SIG-M5 treated with dmso at 0.1 percent for 504 hours (cell line): Measurements from ENCODE around the gene ATG9B.

Experiments used
- DNase-seq: peaks from one replicate; lab custom pipeline; 2025; ENCODE audit not compliant: unreplicated experiment; lab: John Stamatoyannopoulos, UW

Gene ATG9B

DNA sequence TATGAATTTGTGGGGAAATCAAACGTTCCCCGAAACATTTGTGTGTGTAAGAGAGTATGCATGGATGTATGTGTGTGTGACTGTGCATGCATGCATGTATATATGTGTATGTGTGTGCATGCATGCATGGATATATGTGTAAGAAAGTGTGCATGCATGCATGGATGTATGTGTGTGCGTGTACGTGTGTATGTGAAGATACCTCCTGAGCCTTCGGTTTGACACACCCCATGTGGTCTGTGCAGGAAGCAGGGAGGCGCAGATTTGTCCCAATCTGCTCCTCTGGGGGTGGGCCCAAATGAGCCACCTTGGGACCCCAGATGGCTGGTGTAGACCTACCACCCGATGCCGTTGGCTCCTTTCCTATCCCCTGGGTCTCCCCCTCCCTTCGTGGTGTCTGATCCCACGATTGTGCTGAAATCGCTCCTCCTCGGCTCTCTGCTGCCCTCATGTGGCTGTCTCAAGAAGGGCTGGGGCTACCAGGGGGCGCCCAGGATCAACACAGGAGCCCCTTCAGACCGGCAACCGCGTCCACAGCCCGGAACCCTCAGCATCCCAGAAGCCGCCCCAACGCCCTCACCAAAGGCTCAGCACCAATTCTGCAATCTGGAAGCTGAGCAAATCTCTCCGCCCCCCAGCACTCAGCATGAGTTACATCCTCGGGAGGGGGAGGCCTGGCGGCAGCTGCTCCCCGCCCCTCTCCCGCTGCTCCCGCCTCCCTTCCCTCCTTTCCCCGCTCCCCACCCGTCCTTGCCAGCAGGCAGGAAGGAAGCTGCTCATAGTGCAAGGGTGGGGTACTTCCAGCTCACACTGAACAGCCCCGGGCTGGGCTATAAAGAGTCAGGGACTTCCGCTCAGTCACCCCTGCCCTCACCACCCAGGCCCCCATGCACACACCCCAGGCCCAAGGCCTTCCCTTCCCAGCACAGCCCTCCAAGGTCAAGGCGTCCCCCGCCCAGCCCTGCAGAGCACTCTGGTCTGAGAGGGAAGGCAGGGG is 35.8 kb downstream of the ATG9B start:
- peak; percentile 52 for DNase-seq

GRCh38 chr7:150986556-150986955 is 37.7 kb downstream of the ATG9B start:
- DNase-seq = no peak

DNA sequence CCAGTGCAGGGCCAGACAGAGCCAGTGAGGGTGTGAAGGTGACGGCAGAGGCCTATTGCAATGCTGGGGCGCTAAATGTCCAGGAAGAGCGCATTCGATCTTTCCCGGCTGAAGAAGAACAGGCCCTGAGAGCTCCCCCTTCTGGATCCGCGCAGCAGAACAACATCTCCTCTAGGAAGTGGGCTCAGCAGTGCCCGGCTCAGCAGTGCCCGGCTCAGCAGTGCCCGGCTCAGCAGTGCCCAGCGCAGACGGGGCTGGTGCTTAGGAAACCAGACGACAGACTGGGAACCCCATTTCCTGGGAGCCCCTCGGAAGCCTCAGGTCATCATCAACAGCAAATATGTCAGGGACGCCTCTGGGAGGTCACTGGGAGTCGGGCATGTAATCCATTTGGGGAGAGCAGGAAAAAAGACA is 38.2 kb downstream of the ATG9B start:
- peak; percentile 51 for DNase-seq

GRCh38 chr7:150983893-150984368 is 40.4 kb downstream of the ATG9B start:
- no peak for DNase-seq

- DNase-seq = no peak
Measured at GRCh38 chr7:150982351-150982750, 41.9 kb downstream of the ATG9B start.

DNA sequence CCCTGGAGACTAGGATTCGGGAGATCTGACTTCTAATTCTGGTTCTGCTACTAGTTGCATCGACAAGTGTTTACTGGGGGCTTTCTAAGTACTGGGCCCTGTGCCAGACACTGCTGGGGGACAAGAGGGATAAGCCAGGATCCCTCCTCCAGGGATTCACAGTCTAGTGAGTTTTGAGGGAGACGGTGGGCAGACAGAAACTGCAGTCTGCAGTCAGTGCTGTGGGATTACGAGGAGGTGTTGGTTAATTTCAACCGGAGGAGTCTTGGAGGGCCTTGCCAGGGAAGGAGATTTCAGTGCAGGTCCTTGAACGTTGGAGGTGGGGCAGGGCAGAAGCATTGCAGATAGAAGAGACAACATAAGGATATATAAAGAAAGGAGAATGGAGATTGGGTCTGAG is 42.6 kb downstream of the ATG9B start:
- DNase-seq = no peak

- DNase-seq = no peak
Measured at GRCh38 chr7:150980663-150981062, 43.6 kb downstream of the ATG9B start.

DNA sequence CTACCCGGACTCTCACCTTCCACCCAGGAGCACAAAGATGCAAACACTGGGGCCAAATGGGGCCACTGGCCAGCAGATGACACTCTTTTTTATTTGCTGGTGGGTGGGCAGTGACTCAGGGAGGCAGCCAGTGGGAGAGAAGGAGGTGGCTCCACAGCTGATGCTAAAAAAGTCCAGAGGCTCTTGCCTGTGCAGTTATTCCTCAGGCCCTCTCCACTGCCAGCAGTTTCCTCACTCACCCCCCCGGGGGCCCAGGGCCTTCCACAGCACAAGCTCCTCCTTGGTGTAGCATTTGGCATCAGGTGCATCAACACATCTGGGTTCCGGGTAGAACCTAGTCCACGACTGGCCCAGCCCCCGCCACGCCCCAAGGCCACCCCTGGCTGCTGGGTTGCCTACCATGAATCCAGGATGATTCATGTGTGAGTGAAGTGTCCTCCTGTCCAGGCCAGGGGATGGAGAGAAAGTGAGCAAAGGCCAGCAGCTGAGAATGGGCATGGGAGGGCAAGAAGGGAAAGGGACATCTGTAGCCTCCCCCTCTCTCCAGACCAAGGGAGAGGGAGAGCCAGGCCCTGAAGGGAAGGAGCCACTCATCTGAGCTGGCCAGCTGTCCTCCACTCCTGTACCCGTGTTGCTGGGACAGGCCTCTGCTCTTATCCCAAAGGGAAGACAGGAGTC is 44.4 kb downstream of the ATG9B start:
- DNase-seq = no peak

GRCh38 chr7:150978126-150978789 is 46.0 kb downstream of the ATG9B start, which contains the start of gene KCNH2:
Gene KCNH2, minus strand, starts transcription at chr7:150978321. Its CDS starts 408 bp downstream, at chr7:150977913.
- DNase-seq = peak; percentile 23

DNA sequence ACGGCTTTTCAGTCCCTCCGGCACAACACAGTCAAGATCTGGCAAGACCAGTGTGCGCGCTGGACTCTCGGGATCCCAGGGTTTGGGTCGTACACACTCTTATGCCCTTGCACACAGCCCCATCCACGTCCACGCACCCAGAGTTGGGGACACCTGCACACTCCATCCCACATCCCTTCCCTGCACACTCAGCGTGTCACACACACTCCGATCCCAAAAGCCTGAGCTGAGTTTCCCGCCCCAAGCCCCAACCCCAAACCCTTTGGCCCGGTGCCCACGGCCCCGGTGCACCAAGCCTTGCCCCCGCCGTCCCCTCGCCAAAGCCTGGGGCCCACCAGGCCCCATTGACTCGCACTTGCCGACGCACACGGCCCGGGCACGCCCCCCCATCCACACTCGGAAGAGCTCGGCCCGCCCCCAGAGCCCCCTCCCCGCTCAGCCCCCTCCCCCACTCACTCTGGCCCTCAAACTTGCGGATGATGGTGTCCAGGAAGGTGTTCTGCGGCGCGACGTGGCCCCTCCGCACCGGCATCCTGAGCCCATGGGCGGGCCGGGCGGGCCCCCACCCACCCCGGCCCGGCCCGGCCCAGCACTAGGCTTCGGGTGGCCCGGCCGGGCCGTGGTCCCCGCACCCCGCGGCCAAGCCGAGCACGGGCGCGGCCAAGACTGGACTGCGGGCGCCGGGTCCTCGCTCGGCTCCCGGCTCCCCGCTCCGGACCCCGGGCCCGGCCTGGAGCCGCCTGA is 46.7 kb downstream of the ATG9B start:
- no peak for DNase-seq

DNA sequence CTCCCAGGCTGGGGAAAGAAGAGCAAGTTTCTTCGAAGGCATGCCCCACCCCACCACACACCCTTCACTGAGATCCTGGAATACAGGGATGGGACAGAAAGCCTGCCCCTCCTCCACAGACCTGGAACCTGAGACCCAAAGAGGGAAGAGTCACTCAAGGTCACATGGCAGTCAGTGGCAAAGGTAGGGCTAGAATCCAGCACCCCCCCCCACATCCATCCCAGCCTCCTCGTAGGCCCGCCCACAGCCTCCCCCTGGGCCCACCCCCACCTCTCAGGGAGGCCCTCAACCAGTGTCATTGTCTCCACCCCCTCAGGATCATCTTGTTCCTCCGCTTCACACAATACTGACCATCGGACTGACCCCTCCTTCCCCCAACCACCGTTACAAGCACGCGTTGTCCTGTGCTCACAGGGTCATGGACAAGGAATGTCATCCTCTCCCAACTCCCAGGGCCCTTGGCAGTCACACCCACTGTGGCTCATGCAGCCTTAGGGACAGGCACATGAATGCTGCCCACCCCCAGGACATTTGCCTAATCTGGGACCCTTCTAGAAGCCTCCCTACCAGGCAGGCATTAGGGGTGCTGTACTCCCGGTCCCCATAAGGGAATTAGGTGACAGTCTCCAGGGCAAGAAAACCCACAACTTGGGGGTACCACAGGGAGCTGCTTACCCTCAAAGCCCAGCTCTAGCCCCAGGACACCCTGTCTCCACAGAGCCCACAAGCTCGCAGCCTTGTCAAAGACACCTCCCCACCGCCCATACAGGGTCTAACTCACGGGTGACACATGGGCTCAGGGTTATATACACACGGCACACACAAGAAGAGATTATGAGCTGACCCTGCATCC is 47.5 kb downstream of the ATG9B start:
- DNase-seq = no peak

DNA sequence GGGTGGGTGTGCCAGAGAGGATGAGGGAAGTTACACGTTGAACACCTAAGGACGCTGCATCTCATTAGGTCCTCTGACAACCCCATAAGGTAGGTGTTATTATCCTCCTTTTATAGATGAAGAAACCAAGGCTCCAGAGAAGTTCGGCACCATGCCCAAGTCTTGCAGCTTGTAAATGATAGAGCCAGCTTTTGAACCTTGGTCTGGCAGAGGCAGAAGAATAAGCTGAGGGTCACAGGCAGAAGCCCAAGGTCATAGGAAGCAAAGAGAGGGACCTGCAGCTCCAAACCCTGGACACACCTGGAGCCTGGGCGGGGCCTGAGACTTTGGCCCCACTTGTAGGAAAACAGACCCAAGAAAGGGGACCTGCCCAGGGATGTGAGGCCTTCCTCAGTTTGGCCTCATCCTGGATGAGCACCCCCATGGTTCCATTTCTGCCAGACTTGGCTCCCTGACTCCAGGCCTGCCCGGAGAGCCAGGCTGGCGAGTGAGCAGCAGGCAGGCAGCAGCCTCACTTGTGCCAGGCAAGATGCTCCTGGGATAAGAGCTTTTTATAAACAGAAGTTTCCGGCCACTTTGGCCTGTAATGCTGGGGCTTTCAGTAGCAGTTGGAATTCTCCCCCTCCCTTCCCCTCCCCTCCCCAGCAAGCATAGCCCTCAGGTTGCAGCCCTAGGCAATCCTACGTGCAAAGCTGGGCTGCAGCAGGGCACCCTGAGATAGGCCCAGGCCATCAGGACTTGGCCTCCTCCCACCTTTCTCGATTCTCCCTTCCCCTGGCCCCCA is 48.6 kb downstream of the ATG9B start:
- no peak for DNase-seq

DNA sequence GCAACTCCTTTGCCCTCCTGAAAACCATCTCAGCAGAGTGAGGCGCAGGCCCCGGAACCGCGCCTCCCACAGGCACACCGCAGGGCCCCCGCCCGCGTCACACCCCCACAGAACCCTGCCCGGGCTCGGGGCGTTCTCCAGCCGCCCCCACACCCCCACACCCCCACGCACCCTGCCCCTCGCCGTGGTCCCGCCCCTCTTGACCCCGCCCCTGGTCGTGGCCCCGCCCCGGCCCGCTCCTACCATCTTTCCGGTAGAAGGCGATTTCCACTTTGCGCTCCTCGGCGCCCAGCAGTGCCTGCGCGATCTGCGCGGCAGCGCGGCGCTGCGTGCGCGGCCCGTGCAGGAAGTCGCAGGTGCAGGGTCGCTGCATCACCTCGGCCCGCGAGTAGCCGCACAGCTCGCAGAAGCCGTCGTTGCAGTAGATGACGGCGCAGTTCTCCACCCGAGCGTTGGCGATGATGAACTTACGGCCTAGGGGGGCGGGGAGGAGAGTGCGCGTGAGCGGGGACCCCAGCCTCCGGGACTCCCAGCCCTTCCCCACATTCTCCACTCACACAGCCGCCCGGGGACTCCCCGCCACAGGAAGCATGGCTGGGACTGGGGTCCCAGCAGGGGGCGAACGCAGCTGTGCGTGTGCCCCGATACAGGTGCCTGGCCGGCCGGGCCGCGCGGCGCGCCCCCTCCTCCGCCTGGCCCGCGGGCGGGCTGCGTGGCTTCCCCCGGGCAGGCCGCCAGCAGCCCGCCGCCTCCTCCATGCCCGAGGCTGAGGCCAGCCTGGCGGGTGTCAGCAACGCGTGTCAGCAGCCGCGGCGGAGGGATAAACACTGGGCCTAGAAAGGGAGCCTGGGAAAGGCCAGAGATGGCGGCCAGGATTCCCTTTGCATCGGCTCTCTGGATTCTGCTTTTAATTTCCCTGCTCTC is 49.6 kb downstream of the ATG9B start:
- DNase-seq = peak; percentile 27

DNA sequence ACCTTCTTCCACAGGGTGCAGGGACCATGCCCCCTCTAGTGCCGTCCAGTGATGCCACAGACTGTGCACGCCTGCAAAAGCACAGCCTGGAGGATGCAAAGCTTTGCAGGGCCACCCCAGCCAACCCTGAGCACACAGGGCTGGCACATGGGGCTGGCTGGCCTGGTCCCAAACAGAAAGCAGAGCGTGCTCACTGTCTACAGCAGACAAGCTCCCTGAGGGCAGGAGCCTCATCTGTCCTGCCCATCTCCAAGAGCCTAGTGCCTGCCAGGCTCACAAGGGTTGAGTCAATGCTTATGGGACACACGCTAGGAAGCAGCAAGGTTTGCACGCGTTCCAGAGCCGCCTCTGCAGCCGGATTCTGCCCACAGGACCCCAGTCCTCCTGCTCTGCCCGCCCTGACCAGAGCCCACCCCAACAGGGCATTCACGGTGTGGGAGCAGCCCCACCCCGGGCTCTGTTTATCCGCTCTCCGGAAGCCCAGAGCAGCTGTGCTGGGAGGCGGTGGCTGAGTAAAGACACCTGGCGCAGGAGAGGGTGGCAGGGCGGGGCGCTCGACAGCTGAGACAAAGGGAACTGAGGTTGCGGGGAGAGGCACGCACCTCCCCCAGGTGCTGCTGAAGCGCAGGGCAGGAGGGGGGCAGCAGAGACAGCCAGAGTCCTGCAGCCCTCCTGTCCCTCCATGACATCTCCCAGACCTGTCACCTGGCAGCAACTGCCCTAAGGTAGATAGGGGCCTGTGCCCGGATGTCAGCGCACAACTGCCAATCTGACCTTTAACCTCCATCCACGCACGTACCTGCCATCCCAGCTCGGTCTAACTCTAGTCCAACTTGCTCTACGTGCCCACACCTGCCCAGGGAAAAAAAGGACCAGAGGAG is 50.5 kb downstream of the ATG9B start:
- DNase-seq = no peak

DNA sequence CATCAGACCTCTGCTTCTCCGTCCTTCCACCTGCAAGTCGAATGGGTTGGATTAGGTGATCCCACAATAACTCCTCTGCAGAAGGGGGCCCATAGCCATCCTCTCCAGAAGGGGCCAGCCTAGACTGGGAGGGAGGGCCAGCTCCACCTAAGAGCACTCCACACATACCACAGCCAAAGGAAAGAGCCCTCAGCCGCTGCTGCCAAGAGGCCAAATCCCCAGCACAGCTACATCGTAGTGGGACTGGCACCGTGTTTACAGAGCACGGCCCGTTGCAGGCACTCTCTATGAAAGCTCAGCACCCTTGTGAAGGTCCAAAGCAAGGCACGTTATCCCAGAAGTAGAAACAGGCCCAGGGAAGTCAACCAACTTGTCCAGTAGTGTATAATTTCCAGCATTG is 51.6 kb downstream of the ATG9B start:
- no peak for DNase-seq

GRCh38 chr7:150972023-150972468 is 52.2 kb downstream of the ATG9B start:
- no peak for DNase-seq
